PFSK-1 (cell line): ENCODE measurements around the gene IL25.

Experiments
- FOXP2 ChIP-seq: optimal IDR thresholded peaks from 2 replicates; pipeline ENCODE3; 2011; ENCODE audit warnings: borderline replicate concordance, control low read depth, inconsistent platforms; ENCODE audit not compliant: insufficient read depth; ENCODE audit errors: extremely low read length, extremely low read depth
- POLR2AphosphoS5 ChIP-seq: IDR thresholded peaks from 2 replicates; pipeline ENCODE4 v1.6.1; 2012; ENCODE audit warnings: low read depth, mild to moderate bottlenecking, control low read depth, low read length, moderate library complexity
- REST ChIP-seq, 2 experiments: IDR thresholded peaks; 2 replicates each; pipeline versions ENCODE4 v1.6.1 to v1.8.0; 2011 to 2012; ENCODE audit warnings: low read depth in 2 of 2, low read length in 2 of 2, control low read depth in 1 of 2, inconsistent platforms in 1 of 2, mild to moderate bottlenecking in 1 of 2, moderate library complexity in 1 of 2; ENCODE audit not compliant: insufficient read depth in 1 of 2
- SIN3A ChIP-seq: IDR thresholded peaks from 2 replicates; pipeline ENCODE4 v1.6.1; 2012; ENCODE audit warnings: mild to moderate bottlenecking, low read length, moderate library complexity, borderline replicate concordance; ENCODE audit not compliant: insufficient read depth
- TAF1 ChIP-seq: IDR thresholded peaks from 2 replicates; pipeline ENCODE4 v1.6.1; 2012; ENCODE audit warnings: low read length, control low read depth, borderline replicate concordance; ENCODE audit not compliant: insufficient read depth

IL25 gene

GRCh38 chr14:23414254-23414653 lies 41.6 kb downstream of the IL25 start:
- TF ChIP-seq SIN3A = no peak
- no peak for TF ChIP-seq TAF1
- no peak for TF ChIP-seq FOXP2
- no peak for TF ChIP-seq REST (IDR thresholded peaks at IDR 0.05; ENCODE audit: insufficient read depth in 1 of 2, low read depth in 2 of 2, low read length in 2 of 2)
- no peak for TF ChIP-seq POLR2AphosphoS5

- TF ChIP-seq SIN3A (no peak), POLR2AphosphoS5 (no peak), FOXP2 (no peak), REST (IDR thresholded peaks at IDR 0.05; ENCODE audit: insufficient read depth in 1 of 2, low read depth in 2 of 2, low read length in 2 of 2) (no peak), TAF1 (no peak)
Measured at GRCh38 chr14:23414906-23415820, 42.6 kb downstream of the IL25 start.

- TF ChIP-seq FOXP2 (no peak), TAF1 (no peak), POLR2AphosphoS5 (no peak), SIN3A (no peak), REST (IDR thresholded peaks at IDR 0.05; ENCODE audit: insufficient read depth in 1 of 2, low read depth in 2 of 2, low read length in 2 of 2) (no peak)
Measured at GRCh38 chr14:23415821-23416778, 43.5 kb downstream of the IL25 start.

GRCh38 chr14:23416801-23417200 lies 44.2 kb downstream of the IL25 start:
- TF ChIP-seq POLR2AphosphoS5 (no peak), REST (IDR thresholded peaks at IDR 0.05; ENCODE audit: insufficient read depth in 1 of 2, low read depth in 2 of 2, low read length in 2 of 2) (no peak), TAF1 (no peak), FOXP2 (no peak), SIN3A (no peak)
